Measurements from ENCODE around the gene FAM78B. TPM values are rescaled to one million over a fixed set of nuclear protein-coding genes. Genes with fewer than 3 reads are reported as not detected.

FAM78B gene
- total and polyA plus RNA-seq, 2 of the 8 experiments (the other 6 are each of a cell fraction or from before 2014, with no cell fraction given) = 2.3 to 3.6 TPM

DNA sequence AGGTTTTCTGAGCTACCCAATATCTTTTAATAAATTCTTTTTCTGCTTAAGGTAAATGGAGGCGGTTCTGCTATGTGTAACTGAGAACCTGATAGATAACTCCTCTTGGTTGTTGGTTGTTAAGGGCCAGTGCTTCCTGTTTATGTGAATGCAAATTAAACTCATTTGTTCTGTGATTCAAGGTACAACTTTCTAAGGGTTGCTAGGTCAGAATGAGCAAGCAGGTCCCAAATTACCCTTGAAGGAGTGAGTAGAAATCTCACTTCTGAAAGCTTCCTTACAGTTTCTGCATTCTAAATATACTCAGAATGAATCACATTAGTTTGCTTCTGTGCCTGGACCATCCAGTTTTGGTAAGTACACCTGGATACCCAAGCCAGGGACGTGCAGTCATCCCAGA lies 15.5 kb upstream of the FAM78B start:
- Histone ChIP-seq H3K79me2 (ENCODE audit: control insufficient read depth in 1 of 2, insufficient read depth in 2 of 2, low read length in 2 of 2) (no peaks in the 10 kb centered on the region), H3K4me1 (replicated peaks in 1 of 4; ENCODE audit: control insufficient read depth in 3 of 4, insufficient read depth in 4 of 4, low read length in 3 of 4) (peaks cover 0 to 4% (median 0%) of the 10 kb centered on the region in 4 experiments; a peak in 2 of 7 replicates), H3K18ac (ENCODE audit: extremely low read depth, low read length) (no peak overlapping the region), H3K23ac (ENCODE audit: insufficient read length) (no peak overlapping the region), H2AK5ac (ENCODE audit: low read depth, low read length) (no peak overlapping the region), H4K5ac (ENCODE audit: insufficient read length, low read depth, low read length) (no peak overlapping the region), H3K36me3 (ENCODE audit: control insufficient read depth in 2 of 4, insufficient read depth in 4 of 4, low read length in 3 of 4) (no peaks in the 10 kb centered on the region), H3K23me2 (ENCODE audit: low read depth, low read length) (no peaks in the 10 kb centered on the region), H2BK120ac (replicated peaks; ENCODE audit: low read depth, low read length) (no peak overlapping the region), H2BK20ac (ENCODE audit: low read length) (no peak overlapping the region), H2AFZ (ENCODE audit: low read length) (no peak overlapping the region), H4K8ac (ENCODE audit: extremely low read depth, insufficient read depth, low read length) (no peak overlapping the region), H2BK5ac (ENCODE audit: low read depth, low read length) (no peak overlapping the region), H4K20me1 (replicated peaks in 1 of 2; ENCODE audit: control insufficient read depth in 1 of 2, insufficient read depth in 2 of 2, low read length in 2 of 2) (no peaks in the 10 kb centered on the region), H3K4ac (replicated peaks; ENCODE audit: insufficient read length, low read depth, low read length) (no peak overlapping the region), H3K9me3 (ENCODE audit: insufficient read depth in 2 of 2, low read depth in 1 of 2, low read length in 1 of 2) (no peaks in the 10 kb centered on the region), H2BK12ac (ENCODE audit: low read depth, low read length) (no peak overlapping the region), H3K9ac (replicated peaks in 1 of 4; ENCODE audit: extremely low read depth in 1 of 4, low read depth in 3 of 4, low read length in 3 of 4) (no peak overlapping the region), H3K56ac (replicated peaks; ENCODE audit: insufficient read length, low read depth, low read length) (no peak overlapping the region), H3K79me1 (ENCODE audit: low read depth, low read length) (no peaks in the 10 kb centered on the region), H2BK15ac (ENCODE audit: low read length) (no peak overlapping the region), H3K4me2 (ENCODE audit: insufficient read depth in 1 of 2, low read depth in 2 of 2, low read length in 2 of 2) (no peak overlapping the region), H4K91ac (replicated peaks; ENCODE audit: insufficient read length, low read length) (no peak overlapping the region), H3K27ac (ENCODE audit: low read depth, low read length) (no peak overlapping the region), H3K27me3 (replicated peaks in 1 of 4; ENCODE audit: control insufficient read depth in 3 of 4, extremely low read depth in 1 of 4, insufficient read depth in 3 of 4, low read length in 3 of 4) (no peaks in the 10 kb centered on the region), H3K4me3 (ENCODE audit: extremely low read depth in 1 of 4, insufficient read depth in 2 of 4, low read depth in 3 of 4, low read length in 4 of 4) (no peak overlapping the region), H3K14ac (ENCODE audit: insufficient read length) (no peak overlapping the region)
- ChIA-PET CTCF (ENCODE audit: partially characterized antibody) (interaction anchor here (0.7 to 1.3 kb wide), 3 partner anchors 11 to 256 kb away, joined by 3 to 5 read pairs (median 3); no protein-coding TSS in a partner anchor), POLR2A (ENCODE audit: partially characterized antibody) (no interaction called here)
- 85% methylated on average over 2 of the region's 2 CpGs; no CpG with 5 or more reads in 1 of the 2 experiments for WGBS, 2 experiments (ENCODE audit: extremely low coverage in 1 of 2, insufficient coverage in 1 of 2, insufficient read length in 1 of 2, insufficient replicate concordance in 2 of 2, low coverage in 1 of 2, low lambda C conversion rate in 2 of 2, missing lambda C conversion rate in 1 of 2)
- DNase-seq (ENCODE audit: low read depth in 1 of 2, low spot score in 2 of 2) = no peak
- no peak for FAIRE-seq
- TF ChIP-seq POLR2A (IDR thresholded peaks at IDR 0.05; ENCODE audit: control extremely low read depth in 1 of 2, low read depth in 2 of 2, low read length in 2 of 2) = no peak
